Stimulated activated CD4-positive, alpha-beta T cell treated with anti-CD3 and anti-CD28 coated beads, Interleukin-4, amount 100 ng/mL, for 24 hours (primary cell): ENCODE results near the gene TIMP1.
A peak's percentile ranks its signal among the peaks of the same experiment; 100 is the strongest.

Experiments
- DNase-seq: peaks from one replicate; pipeline ENCODE4 v3.0.0-alpha.2; 2020

Gene TIMP1

DNA sequence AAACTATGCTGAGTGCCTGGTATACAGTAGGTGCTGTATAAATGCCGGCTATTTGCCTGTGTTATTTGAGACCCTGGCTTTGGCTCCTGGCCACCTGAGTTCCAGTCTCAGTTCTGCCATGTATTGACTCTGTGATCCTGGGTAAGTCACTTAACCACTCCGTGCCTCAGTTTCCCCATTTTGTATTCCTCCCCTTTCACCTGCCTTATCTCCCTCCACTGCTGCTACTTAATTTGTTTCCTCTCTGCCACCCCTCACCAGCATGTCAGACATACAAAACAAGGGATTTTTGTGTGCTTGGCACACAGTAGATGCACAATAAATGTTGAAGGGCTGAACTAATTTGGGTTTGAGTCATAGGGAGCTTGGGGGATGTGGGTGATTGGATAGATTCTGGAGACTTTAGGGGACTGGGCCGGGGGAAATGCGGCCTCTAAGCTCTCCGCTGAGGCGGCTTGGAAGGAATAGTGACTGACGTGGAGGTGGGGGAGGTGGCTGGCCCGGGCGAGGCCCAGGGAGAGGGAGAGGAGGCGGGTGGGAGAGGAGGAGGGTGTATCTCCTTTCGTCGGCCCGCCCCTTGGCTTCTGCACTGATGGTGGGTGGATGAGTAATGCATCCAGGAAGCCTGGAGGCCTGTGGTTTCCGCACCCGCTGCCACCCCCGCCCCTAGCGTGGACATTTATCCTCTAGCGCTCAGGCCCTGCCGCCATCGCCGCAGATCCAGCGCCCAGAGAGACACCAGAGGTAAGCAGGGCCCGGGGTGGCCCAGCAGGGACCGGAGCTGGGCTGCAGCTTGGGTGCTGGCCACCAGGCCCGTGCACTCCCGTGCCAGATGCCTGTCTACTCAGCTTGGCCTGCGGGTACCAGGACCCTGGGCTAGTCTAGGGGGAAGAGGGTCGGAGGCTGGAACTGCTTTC is at the start of gene TIMP1:
TIMP1 (plus strand) TSS at position 706 of the 917 bp plus-strand sequence. CDS start 980 bp downstream, outside the sequence.
- peak; percentile 80 for DNase-seq

DNA sequence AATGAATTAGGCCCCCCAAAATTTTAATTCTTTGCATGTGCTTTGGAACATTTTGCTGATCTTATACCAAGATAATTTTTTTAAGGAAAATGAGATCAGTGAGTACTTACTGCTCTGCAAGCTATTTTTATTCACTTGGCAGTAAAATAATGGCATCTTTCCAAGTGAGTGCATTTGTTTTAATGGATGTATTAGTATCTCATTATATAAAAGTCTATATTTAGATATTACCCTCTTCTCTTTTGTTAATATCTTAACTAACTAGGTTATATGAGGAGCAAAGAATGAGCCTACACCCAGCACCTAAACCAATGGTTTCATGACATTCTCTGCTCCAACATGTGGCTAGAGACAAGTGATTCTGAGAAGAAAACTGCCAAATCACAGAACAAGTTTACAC is 42.4 kb upstream of the TIMP1 start:
- DNase-seq = no peak

DNA sequence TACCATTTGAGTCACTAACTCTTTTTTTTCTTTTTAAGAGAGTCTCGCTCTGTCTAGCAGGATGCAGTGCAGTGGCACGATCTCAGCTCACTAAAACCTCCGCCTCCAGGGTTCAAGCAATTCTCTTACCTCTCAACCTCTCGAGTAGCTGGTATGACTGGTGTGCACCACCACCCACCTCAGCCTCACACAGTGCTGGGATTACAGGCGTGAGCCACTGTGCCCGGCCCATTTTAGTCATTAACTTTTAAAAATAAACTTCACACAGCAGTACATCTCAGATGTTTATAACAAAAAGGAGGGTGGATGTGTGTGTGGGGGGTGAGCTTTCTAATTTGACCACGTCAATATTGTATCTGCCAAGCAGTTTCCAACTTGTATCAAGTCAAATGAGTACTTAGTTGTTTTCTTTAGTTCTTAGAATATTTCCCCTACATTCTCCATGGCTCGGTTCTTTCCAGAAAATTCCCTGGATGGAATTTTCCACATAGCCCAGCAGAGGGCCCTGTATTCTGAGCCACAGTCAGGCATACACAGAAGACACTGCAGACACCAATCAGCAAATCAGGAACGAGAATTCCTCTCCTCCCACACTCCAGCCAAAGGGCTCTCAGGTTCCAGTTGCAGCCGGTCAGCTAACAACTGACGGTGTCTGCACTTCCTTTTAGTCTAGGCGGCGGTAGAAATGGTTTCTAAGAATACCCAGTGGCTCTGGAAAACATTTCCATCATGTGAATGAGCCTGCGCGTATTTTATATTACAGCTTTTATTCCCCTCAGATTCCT is 41.3 kb upstream of the TIMP1 start:
- no peak for DNase-seq

DNA sequence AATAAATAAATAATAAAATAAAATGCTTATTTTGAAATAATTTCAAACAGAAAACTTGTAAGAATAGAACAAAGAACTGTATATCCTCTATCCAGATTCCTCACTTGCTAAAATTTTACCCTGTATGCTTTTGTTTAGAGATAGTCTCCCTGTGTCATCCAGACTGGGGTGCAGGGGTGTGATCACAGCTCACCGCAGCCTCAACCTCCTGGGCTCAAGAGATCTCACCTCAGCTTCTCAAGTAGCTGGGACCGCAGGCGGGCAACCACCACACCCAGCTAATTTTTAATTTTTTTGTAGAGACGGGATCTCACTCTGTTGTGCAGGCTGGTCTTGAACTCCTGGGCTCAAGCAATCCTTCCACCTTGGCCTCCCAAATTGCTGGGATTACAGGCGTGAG is 38.7 kb upstream of the TIMP1 start:
- no peak for DNase-seq

DNA sequence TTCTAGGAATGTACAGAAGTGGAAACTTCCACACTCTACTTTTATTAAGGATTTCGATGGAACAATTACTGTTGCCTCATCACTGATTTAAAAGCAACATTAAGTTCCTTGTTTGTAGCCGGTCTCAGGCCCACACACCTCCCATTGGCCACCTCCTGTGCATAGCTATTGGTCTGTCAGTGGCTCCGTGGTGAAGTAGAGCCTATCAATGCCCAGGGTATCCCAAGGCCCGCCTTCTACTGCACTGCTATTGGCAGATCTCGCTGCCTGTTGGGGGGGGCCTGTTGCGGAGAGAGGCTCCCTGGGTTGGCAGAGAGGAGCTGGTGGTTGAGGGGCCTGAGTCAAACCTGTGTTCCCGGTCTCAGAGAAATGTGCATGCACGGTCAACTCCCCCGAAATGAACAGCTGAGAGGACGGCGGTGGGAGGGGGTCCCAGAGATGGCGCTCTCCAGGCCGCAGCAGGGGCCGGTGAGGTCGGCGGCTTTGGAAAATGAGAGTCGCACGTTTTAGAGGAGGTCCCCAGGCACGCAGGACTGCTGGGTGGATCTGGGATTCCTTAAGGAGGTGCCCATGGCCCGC is 26.1 kb upstream of the TIMP1 start:
- peak; percentile 86 for DNase-seq

DNA sequence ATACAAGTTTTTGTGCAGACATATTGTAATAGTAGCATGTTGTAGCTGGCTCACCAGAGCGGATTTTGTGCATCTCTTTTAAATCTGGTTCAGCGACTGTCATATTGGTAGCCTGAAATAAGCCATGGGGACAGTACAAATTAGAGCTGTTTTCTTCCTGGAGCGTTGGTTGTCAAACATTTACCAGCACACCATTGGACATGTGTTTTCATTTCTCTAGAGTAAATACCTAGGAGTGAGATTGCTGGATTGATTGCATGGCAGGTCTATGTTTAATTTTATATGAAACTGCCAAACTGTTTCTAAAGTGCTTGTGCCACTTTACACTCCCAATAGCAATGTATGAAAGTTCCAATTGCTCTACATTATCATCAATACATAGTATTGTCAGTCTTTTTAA is 23.8 kb upstream of the TIMP1 start:
- DNase-seq = no peak

DNA sequence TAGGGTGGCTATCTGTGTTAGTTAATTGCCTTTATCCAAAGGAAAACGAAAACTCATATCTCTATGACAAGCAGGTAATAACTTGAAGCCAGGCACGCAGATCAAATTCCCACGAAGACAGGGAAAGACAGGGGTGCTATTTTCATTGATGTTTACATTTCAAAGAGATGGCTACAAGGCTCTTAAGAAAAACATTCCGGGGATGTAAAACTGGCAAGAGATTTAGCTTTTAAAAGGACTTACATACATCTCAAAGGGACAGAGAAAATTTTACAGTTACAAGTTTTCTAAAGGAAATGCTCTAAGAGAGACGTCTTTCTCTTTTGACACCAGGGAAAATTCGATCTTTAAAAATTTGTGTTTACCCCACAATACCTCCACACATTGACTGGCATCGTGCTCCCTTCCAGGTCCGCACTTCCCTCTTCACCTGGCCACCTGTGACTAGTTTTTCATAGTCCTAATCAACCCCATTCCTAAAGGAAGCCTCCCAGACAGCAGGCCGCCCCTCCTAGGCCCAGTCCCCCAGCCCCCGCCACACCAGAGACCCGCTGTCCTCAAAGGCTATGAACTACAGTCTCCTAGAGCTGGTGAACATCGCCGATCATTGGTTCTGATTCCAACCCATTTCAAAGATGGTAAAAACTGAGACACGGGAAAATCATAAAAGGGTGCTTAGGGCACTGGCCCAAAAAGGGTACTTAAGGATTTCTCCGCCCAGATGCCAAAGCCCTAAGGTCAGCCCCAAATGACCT is 21.9 kb upstream of the TIMP1 start:
- DNase-seq = no peak

DNA sequence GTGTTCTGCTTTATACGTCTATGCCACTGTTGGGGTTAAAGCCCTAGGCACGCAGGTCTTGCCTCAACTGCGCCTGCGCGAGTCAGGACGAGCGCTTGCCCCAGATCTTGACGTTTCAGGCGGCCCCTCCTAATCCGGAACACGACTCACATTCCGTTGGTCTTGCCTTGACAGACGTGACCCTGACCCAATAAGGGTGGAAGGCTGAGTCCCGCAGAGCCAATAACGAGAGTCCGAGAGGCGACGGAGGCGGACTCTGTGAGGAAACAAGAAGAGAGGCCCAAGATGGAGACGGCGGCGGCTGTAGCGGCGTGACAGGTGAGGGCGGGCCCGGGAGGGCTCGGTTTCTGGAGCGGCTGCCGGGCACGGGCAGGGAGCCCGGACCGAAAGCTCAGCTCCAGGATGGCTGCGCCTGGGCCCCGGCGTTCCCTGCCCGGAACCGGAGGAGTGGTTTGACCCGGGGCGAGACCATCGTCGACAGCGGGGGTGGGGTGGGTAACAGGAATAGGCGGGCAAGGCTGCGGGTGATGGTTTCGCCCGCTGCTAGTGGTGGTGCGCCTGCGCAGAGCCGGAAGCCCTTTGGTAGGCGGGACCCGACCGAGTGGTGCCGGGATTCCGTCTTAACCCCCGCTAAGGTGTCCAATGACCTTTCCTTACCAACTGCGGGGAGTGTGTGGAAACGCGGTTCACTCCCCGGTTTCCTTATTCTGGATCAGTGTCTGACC is 21.1 kb upstream of the TIMP1 start, which contains the start of gene ARAF:
ARAF (plus strand) TSS at position 272 of the 725 bp plus-strand sequence. CDS start 1,763 bp downstream, outside the sequence.
- peak; percentile 97 for DNase-seq

DNA sequence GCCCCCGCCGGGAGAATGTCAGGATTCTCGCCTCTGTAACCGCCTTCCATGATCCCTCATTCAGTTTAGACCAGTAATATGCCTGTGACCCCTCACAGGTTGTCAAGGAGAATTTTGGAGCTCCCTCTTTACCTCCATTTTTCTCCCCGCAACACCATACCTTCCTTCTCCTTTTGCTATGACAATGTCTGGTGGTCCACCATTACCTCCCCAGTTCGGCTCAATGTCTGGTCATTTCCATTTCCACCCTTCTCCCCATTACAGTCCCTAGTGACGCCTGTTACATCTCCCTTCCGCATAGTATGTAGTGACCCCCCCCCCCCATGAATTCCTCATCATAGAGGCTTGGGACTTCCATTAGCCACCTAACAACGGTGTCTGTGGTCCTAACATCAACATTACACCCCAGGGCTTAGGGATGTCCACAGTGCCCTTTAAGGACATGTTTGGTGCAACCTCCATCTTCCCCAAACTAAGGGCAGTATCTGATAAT is 20.5 kb upstream of the TIMP1 start:
- no peak for DNase-seq

DNA sequence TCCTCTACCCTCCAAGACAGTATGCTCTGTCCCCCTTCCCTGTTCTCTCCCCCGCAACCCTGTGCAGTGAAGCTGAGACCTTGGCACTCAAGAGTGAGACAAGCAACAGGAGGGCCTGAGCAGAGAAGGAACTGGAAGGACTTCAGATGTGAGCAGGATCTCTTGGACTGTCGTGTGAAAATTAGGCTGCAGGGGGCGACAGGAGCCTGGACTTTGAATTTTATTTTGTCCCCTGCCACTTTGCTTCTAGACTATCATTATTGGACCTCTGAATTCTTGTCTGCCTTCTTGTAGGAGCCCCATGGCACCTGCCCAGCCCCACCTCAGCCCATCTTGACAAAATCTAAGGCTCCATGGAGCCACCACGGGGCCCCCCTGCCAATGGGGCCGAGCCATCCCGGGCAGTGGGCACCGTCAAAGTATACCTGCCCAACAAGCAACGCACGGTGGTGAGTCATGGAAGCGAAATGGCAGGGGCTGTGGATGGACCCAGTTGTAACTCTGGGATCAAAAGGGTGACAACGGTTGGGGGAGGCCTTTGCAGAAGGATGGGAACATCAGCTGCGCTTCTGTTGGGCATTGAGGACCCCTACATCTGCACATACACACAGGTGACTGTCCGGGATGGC is 19.5 kb upstream of the TIMP1 start:
- peak; percentile 25 for DNase-seq

DNA sequence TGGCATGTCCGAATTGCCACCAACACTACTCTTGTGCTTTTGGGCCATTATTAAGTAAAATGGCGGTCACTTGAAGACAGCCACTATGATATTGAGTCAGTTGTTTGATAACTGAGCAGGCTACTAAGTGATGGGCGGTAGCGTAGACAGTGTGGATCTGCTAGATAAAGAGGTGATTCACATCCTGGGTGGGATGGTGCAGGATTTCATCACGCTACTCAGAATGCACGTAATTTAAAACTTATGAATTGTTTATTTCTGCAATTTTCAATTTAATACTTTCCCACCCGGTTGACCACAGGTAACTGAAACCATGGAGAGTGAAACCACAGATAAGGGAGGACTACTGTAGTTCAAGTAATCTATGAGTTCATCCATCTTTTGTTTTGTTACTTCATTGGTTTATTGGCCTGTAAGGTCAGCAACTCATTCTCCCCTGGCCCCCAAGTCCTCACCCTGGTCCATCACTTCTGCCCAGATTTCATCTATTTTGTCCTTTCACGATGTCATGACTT is 18.4 kb upstream of the TIMP1 start:
- DNase-seq = no peak

DNA sequence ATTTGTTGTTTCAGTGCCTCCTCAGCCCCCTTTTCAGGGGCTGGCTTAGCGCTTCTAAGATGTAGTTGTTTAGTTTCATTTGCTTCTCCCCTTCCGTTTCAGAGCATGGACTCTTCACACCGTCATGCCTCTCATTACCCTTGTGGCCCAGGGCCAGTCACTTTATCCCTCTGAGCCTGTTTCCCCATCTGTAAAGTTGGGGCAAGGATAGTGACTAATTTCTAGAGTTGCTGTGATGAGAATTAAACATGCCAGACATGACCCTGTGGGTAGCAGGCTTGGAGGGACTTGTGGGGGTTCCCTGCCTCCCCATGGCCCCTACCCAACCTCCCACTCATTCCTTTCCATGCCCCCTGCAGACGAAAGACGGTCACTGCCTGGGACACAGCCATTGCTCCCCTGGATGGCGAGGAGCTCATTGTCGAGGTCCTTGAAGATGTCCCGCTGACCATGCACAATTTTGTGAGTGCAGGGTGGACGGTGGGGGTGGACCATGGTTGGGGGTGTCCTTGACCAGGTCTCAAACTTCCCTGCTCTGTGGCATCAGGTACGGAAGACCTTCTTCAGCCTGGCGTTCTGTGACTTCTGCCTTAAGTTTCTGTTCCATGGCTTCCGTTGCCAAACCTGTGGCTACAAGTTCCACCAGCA is 17.7 kb upstream of the TIMP1 start:
- DNase-seq = no peak

DNA sequence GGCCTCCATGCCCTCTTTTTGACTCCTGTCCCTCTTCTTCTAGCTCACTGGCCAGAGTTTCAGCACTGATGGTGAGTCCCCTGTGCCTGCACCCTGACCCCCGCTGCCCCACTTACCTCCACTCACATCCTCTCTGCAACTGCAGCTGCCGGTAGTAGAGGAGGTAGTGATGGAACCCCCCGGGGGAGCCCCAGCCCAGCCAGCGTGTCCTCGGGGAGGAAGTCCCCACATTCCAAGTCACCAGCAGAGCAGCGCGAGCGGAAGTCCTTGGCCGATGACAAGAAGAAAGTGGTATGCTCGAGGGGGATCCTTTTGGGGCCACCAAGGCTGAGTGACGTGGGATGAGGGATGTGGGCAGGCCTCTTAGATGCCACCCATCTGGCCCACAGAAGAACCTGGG is 15.4 kb upstream of the TIMP1 start:
- no peak for DNase-seq

DNA sequence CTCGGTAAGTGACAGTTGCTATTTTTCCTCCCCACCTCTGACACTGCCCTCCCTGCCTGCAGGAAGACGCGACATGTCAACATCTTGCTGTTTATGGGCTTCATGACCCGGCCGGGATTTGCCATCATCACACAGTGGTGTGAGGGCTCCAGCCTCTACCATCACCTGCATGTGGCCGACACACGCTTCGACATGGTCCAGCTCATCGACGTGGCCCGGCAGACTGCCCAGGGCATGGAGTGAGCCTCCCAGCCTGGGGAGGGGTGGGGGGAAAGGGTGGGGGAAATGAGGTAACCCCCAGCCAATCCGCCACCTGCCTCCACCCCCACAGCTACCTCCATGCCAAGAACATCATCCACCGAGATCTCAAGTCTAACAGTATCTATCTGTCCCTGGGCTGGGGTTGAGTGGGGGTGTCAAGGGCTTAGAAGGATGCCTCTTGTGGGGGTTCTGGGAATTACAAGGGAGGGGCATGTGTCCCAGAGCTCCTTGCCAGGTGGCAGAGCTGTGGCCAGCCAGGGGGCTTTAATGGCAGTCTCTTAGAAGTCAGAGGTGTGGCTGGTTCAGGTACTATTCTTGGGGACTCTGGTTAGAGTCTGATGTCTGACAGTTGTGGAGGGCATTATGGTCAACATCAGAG is 13.5 kb upstream of the TIMP1 start:
- DNase-seq = peak; percentile 42

DNA sequence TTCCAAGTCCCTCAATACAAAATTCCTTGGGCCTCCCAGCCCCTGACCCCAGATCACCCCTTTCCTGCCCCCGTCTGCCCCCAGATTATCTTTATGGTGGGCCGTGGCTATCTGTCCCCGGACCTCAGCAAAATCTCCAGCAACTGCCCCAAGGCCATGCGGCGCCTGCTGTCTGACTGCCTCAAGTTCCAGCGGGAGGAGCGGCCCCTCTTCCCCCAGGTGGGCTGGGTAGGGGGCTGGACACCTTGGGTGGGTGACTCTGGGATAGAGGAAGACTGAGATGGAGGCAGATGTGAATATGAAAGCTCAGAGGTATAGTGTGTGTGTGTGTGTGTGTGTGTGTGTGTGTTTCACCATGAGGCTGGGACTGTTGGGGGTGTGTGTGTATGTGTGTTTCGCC is 11.4 kb upstream of the TIMP1 start:
- DNase-seq = no peak

DNA sequence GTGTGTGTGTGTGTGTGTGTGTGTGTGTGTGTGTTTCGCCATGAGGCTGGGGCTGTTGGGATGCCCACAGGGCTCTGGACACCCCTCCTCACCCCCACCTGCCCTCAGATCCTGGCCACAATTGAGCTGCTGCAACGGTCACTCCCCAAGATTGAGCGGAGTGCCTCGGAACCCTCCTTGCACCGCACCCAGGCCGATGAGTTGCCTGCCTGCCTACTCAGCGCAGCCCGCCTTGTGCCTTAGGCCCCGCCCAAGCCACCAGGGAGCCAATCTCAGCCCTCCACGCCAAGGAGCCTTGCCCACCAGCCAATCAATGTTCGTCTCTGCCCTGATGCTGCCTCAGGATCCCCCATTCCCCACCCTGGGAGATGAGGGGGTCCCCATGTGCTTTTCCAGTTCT is 11.0 kb upstream of the TIMP1 start:
- DNase-seq = no peak

DNA sequence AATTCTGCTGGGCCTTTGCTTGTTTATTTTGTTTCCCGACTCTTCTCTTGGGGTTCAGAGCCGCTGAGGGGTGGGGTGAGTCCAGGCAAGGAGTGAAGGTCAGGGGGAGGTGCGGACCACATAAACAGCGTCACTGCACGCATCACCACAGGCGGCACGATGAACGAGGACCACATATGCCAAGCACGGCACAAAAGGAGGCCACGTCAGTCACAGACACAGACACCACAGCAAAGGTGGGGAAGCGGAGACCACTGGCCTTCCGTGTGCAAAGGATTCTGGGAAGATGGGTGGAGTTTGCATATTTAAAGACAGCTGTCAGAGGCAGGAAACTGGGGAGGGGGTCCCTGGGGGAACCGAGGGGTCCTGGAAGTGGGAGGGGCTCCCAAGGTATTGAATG is 10.3 kb upstream of the TIMP1 start:
- DNase-seq = no peak

DNA sequence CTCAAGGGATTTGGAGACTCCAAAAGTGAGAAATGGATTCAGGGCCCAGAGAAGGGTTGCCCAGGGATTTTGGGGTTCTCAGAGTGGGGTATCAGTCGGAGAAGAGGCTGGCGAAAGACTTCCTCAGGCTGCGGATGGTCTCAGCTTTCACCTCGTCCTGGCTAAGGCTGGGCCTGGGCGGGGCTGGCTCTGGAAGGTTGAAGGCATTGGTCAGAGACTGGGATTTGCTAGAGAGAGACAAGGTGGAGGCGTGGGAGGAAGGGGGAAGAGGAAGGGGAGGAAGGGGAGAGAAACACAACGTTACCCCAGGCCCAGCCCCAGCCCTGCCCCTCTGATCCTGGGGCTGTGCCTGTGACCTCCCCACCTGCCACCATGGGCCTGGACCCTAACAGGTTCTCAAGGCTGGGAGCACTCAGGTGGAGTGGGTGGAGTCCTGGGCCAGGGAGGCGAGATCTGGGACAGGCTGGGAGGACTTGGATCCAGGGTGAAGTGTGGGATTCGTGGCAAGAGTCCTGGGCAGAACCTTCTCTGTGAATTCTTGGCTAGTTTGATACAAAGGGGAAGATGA is 9.4 kb upstream of the TIMP1 start:
- no peak for DNase-seq

DNA sequence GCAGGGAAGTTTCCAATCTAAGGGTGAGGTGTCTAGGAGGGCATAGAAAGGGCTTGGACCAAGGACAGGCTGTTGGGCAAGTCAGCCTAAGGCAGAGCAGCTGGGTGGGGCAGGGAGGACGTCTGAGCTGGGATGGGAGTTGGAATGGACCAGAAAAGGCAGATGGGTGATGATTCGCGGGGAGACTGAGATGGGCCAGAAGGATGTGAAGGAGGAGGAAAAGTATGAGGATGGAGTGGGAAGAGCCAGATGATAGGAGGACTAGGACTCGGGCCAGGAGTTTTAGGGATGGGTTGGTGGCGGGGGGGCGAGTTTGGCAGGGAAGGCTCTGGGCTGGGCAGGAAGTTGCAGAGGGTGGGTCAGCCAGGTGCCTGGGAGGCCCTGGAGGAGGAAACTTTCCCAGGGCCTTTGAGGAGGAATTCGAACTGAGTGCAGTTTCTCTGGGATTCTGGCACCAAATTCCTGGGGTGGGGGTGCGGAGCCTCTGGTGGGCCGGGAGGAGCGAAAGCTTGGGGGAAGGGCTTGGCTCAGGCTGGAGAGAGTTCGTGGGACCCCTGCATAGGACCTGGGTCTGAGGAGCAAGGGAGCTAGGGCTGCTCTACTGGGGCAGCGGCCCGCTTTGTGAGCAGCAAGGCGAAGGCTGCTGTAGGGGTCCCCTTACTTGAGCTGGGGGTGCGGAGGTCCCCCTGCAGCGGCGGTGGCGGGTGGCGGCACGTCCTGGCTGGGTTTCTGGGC is 8.7 kb upstream of the TIMP1 start:
- no peak for DNase-seq
